ENCODE data around the gene SGCE. TPM values are rescaled to one million over a fixed set of nuclear protein-coding genes. Genes with fewer than 3 reads are reported as not detected.

SGCE gene
- total RNA-seq, 1 experiment from 2014 or later, result 56.2 TPM

DNA sequence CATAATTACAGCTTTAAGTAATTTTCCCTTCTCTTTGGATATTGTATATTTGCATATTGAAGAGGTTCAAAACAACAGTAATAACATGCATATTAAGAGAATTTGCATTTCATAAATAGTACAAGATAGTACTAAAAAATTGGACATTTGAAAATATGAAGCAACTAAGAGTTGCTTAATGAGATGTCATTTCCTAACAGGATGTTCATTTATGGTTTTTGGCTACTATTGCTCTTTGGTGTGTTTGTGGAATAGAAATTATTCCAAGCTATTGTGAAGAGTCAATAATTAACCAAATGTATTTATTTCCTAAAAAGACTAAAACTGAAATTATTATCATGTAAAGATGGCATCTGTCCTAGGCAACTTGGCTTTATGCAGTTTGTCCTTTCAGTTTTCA is 4.1 kb upstream of the SGCE start:
- BruUV-seq (replicated peaks), result no TSS peak
- Histone ChIP-seq H3K4me3 (ENCODE audit: low read depth, low read length) (no peak overlapping the region), H3K36me3 (ENCODE audit: control insufficient read depth, insufficient read depth, low read length) (peaks cover 13% of the 10 kb centered on the region), H3K9me3 (no peaks in the 10 kb centered on the region), H3K27me3 (replicated peaks; ENCODE audit: control insufficient read depth, insufficient read depth, low read length) (no peaks in the 10 kb centered on the region), H3K4me1 (no peaks in the 10 kb centered on the region)
- peaks cover 6% of the 10 kb centered on the region for H3K4me1 Mint-ChIP-seq (ENCODE audit: low read depth, unreplicated experiment)
- ChIA-PET CTCF (no interaction called here), POLR2A (no interaction called here)
- H3K27me3 Mint-ChIP-seq (ENCODE audit: insufficient read depth, unreplicated experiment), result no peaks in the 10 kb centered on the region
- TF ChIP-seq, protein P1, sequence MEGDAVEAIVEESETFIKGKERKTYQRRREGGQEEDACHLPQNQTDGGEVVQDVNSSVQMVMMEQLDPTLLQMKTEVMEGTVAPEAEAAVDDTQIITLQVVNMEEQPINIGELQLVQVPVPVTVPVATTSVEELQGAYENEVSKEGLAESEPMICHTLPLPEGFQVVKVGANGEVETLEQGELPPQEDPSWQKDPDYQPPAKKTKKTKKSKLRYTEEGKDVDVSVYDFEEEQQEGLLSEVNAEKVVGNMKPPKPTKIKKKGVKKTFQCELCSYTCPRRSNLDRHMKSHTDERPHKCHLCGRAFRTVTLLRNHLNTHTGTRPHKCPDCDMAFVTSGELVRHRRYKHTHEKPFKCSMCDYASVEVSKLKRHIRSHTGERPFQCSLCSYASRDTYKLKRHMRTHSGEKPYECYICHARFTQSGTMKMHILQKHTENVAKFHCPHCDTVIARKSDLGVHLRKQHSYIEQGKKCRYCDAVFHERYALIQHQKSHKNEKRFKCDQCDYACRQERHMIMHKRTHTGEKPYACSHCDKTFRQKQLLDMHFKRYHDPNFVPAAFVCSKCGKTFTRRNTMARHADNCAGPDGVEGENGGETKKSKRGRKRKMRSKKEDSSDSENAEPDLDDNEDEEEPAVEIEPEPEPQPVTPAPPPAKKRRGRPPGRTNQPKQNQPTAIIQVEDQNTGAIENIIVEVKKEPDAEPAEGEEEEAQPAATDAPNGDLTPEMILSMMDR (IDR thresholded peaks at IDR 0.05; ENCODE audit: insufficient read depth in 1 of 2, low read depth in 1 of 2, low read length in 1 of 2, severe bottlenecking in 1 of 2, unreplicated experiment in 1 of 2), result no peak
- H3K36me3 Mint-ChIP-seq (ENCODE audit: insufficient read depth, unreplicated experiment), result peaks cover 46% of the 10 kb centered on the region
- intact Hi-C loops (cut with micrococcal nuclease; ENCODE audit: unreplicated experiment), result no loop called here
- H3K27ac Mint-ChIP-seq (ENCODE audit: unreplicated experiment), result no peak overlapping the region
- no peaks in the 10 kb centered on the region for H3K9me3 Mint-ChIP-seq (ENCODE audit: unreplicated experiment)
- DNase-seq, result no peak
- no peak overlapping the region for H3K4me3 Mint-ChIP-seq (ENCODE audit: unreplicated experiment)

DNA sequence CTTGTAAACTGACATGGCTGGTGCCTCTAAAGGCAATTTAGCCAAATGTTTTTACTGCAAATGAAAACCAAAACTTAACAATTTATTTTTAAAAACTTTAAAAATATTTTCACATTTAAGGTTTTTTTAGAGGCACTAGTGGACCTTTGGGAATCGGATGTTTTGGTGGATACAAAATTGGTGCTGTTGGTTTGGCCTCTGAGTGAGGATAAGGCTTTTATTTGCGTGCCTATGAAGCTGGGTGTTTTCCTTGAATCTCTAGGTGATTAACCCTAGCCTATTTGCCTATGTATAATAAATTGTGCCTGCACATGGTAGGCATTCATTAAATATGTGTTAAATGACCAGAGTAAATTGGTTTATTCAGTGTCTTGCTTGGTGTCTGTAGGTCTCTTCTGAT is 2.9 kb upstream of the SGCE start:
- 0 out of 2 replicates have a peak overlapping the region, but pooled peaks have one; percentile 14 for H3K4me3 ChIP-seq (ENCODE audit: low read depth, low read length)
- Mint-ChIP-seq H3K9me3 (ENCODE audit: unreplicated experiment) (no peaks in the 10 kb centered on the region), H3K27me3 (ENCODE audit: insufficient read depth, unreplicated experiment) (no peaks in the 10 kb centered on the region), H3K4me3 (ENCODE audit: unreplicated experiment) (peak overlapping the region; percentile 48), H3K27ac (ENCODE audit: unreplicated experiment) (no peak overlapping the region), H3K36me3 (ENCODE audit: insufficient read depth, unreplicated experiment) (peaks cover 34% of the 10 kb centered on the region), H3K4me1 (ENCODE audit: low read depth, unreplicated experiment) (peaks cover 6% of the 10 kb centered on the region)
- intact Hi-C loops (cut with micrococcal nuclease; ENCODE audit: unreplicated experiment), result loop anchor here (1.0 to 10.0 kb wide), 8 partner anchors 97 to 818 kb away; partner anchors contain the start of gene PPP1R9A
- ChIA-PET CTCF (interaction anchor here (1.0 to 2.0 kb wide), 3 partner anchors 209 to 250 kb away, joined by 3 to 18 read pairs (median 3); no protein-coding TSS in a partner anchor), POLR2A (interaction anchor here (1.0 to 1.4 kb wide), 2 partner anchors 82 to 249 kb away, joined by 4 to 5 read pairs; no protein-coding TSS in a partner anchor)
- no peaks in the 10 kb centered on the region for H3K9me3 ChIP-seq
- TSS peak; percentile 2 for BruUV-seq (replicated peaks)
- H3K27me3 ChIP-seq (replicated peaks; ENCODE audit: control insufficient read depth, insufficient read depth, low read length), result no peaks in the 10 kb centered on the region
- no peaks in the 10 kb centered on the region for H3K4me1 ChIP-seq
- TF ChIP-seq, protein P1 (IDR thresholded peaks at IDR 0.05; ENCODE audit: insufficient read depth in 1 of 2, low read depth in 1 of 2, low read length in 1 of 2, severe bottlenecking in 1 of 2, unreplicated experiment in 1 of 2), result no peak
- H3K36me3 ChIP-seq (ENCODE audit: control insufficient read depth, insufficient read depth, low read length), result peaks cover 5% of the 10 kb centered on the region
- no peak for DNase-seq

- Mint-ChIP-seq H3K27ac (ENCODE audit: unreplicated experiment) (peak overlapping the region; percentile 72), H3K36me3 (ENCODE audit: insufficient read depth, unreplicated experiment) (peaks cover 27% of the 10 kb centered on the region), H3K4me3 (ENCODE audit: unreplicated experiment) (peak overlapping the region; percentile 88), H3K9me3 (ENCODE audit: unreplicated experiment) (no peaks in the 10 kb centered on the region), H3K4me1 (ENCODE audit: low read depth, unreplicated experiment) (peaks cover 6% of the 10 kb centered on the region), H3K27me3 (ENCODE audit: insufficient read depth, unreplicated experiment) (no peaks in the 10 kb centered on the region)
- Histone ChIP-seq H3K4me1 (no peaks in the 10 kb centered on the region), H3K36me3 (ENCODE audit: control insufficient read depth, insufficient read depth, low read length) (no peaks in the 10 kb centered on the region), H3K9me3 (no peaks in the 10 kb centered on the region), H3K4me3 (ENCODE audit: low read depth, low read length) (peak overlapping the region; percentile 79), H3K27me3 (replicated peaks; ENCODE audit: control insufficient read depth, insufficient read depth, low read length) (no peaks in the 10 kb centered on the region)
- ChIA-PET CTCF (interaction anchor here (0.5 to 2.0 kb wide), 13 partner anchors 9 to 1036 kb away, joined by 3 to 18 read pairs (median 3); no protein-coding TSS in a partner anchor), POLR2A (interaction anchor here (0.6 to 1.4 kb wide), 5 partner anchors 37 to 250 kb away, joined by 4 to 5 read pairs (median 4); no protein-coding TSS in a partner anchor)
- TF ChIP-seq, protein P1 (IDR thresholded peaks at IDR 0.05; ENCODE audit: insufficient read depth in 1 of 2, low read depth in 1 of 2, low read length in 1 of 2, severe bottlenecking in 1 of 2, unreplicated experiment in 1 of 2), result peak in 1 of 2 experiments; percentile 27
- no TSS peak for BruUV-seq (replicated peaks)
- intact Hi-C loops (cut with micrococcal nuclease; ENCODE audit: unreplicated experiment), result loop anchor here (1.0 to 10.0 kb wide), 11 partner anchors 78 to 819 kb away; partner anchors contain the start of gene PPP1R9A
- peak; percentile 100 for DNase-seq
Observed at GRCh38 chr7:94657771-94658693, 2.1 kb upstream of the SGCE start.
